ENCODE data around the gene MSL2.
"Not testable (repeated sequence)": the region's sequence is repeated elsewhere in the genome, so short reads cannot be mapped to it uniquely, and the experiment has no call there.

Gene MSL2, protein sequence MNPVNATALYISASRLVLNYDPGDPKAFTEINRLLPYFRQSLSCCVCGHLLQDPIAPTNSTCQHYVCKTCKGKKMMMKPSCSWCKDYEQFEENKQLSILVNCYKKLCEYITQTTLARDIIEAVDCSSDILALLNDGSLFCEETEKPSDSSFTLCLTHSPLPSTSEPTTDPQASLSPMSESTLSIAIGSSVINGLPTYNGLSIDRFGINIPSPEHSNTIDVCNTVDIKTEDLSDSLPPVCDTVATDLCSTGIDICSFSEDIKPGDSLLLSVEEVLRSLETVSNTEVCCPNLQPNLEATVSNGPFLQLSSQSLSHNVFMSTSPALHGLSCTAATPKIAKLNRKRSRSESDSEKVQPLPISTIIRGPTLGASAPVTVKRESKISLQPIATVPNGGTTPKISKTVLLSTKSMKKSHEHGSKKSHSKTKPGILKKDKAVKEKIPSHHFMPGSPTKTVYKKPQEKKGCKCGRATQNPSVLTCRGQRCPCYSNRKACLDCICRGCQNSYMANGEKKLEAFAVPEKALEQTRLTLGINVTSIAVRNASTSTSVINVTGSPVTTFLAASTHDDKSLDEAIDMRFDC

GRCh38 chr3:136196064-136196400 lies at the start of gene MSL2:
MSL2 (minus strand) TSS chr3:136196335; CDS start chr3:136195113, 1,222 bp downstream.
- DNase-seq: no peak

DNA sequence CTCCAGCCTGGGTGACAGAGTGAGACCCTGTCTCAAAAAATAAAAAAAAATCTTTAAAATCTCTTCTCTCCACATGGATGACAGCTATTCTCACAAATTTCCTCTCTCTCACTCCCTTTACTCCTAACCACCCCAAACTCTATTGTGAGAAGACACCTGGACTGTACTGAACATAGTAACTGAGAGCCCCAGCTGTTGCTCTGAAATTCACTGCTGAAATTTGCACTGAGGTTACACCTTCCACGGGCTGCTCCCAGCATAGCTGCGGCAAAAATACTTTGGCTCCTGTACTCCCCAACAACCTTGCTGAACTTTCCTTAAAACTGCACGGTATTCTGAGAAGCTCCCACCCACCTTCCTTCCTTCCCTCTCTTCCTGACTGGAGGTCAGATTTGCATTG lies 49.6 kb upstream of the MSL2 start:
- DNase-seq: no peak

DNA sequence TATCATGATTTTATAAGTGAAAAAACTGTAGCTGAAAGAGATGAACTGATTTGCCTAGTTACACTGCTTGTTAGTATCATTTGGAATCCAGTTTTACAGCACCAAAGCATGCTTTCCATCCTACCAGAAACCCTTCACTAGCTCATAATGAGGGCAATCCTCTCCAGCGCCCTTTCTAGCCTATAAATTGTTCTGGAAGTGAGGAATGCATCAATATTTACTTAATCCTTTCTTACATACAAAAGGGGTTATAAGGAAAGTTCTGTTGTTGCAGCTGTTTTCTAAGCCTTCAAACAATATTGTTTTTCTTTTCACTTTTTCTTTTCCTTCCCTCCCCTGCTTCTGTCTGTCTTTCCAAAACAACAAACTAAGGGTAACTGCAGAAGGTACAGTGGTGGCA lies 43.0 kb upstream of the MSL2 start:
- no peak for DNase-seq

- no peak for DNase-seq
These were observed 42.0 kb upstream of the MSL2 start for GRCh38 chr3:136237961-136238649.

- no peak for DNase-seq
These were observed 41.0 kb upstream of the MSL2 start for GRCh38 chr3:136237103-136237502.

- DNase-seq: no peak
These were observed 40.0 kb upstream of the MSL2 start for GRCh38 chr3:136236109-136236508.

DNA sequence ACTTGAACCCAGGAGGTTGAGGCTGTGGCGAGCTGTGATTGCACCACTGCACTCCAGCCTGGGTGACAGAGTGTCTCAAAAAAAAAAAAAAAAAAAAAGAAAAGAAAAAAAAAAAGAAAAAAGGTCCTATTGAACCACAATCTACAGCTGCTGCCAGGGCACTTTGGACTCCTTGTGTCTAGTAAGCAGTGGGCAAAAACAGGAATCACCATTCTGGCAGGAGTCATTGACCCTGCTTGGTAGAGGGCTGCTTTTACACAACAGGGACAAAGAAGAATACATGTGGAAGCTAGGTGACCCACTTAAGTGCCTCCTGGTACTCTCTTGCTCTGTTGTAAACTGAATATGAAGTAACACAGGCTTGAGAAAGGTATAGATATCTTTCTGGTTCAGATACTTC lies 39.4 kb upstream of the MSL2 start:
- DNase-seq: no peak

DNA sequence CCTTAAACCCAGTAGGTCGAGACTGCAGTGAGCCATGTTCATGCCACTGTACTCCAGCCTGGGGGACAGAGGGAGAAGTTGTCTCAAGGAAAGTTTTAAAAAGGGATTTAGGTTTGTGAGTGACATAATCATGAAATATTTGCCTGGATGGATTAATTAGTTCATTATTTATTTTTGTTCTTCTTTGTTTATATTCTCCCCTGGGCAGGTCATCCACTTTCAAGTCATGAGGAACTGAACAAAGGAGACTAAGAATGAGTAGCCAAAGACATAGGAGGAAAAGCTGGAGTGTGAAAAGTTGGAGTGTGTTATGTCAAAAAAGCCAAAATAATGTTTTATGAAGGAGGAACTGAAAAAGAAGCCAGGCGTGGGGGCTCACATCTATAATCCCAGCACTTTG lies 36.3 kb upstream of the MSL2 start:
- no peak for DNase-seq

DNA sequence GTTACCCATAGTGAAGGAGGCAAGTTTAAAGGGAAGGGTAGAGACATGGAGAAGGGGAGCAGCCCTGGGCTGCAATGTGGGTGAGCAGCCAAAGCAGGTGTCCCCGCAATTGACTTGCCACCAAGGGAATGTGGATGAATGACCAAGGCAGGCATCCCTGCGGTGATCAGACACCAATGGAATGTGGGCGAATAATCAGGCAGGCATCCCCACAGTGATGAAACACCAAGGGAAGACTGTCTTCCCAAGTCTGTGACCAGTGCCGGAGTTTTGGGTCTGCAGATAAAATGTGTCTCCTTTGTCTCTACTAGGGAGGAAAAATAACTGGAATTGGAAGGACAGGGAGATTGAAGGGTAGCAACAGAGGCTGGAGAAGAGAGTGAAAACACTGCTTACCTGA lies 26.6 kb upstream of the MSL2 start:
- not testable (repeated sequence) for DNase-seq

GRCh38 chr3:136211547-136211946 lies 15.4 kb upstream of the MSL2 start:
- DNase-seq: no peak

GRCh38 chr3:136209921-136210320 lies 13.8 kb upstream of the MSL2 start:
- no peak for DNase-seq

DNA sequence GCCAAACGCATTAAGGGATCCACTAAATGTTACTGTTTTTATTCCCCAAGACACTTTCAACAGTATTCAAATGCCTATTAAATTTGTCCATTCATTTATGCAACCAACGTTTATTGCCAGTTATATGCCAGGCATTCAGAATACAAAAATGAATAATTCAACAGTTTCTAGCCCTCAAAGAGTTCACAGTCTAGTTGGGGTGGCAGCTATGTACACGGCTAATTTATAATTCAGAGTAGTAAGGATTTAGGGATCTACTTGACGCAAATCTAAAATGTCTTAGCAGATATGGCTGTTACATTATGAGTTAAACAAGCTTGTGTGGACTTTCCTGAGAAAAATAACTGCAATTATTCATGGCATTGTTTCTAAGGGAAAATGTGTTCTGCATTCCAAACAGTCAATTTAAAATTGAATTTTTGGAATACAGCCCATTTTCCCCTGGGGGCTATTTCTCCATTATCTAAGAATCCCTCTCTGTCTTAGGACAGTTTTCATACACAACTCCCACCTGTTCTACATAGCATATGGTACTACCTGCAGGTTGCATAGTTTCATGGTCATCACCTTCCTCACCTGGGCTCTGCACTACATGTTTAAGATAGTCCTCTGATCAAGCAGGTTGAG lies 11.5 kb upstream of the MSL2 start:
- no peak for DNase-seq

DNA sequence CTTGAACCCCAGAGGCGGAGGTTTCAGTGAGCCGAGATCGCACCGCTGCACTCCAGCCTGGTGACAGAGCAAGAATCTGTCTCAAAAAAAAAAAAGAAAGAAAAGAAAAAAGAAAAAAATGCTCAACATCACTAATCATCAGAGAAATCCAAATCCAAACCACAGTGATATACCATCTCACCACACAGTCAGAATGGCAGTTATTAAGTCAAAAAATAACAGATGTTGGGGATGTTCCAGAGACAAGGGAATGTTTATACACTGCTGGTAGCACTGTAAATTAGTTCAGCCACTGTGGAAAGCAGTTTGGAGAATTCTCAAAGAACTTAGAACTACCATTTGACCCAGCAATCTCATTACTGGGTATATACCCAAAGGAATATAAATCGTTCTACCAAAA lies 3.1 kb upstream of the MSL2 start:
- DNase-seq: not testable (repeated sequence)

GRCh38 chr3:136198462-136199078 lies 2.4 kb upstream of the MSL2 start:
- not testable (repeated sequence) for DNase-seq

DNA sequence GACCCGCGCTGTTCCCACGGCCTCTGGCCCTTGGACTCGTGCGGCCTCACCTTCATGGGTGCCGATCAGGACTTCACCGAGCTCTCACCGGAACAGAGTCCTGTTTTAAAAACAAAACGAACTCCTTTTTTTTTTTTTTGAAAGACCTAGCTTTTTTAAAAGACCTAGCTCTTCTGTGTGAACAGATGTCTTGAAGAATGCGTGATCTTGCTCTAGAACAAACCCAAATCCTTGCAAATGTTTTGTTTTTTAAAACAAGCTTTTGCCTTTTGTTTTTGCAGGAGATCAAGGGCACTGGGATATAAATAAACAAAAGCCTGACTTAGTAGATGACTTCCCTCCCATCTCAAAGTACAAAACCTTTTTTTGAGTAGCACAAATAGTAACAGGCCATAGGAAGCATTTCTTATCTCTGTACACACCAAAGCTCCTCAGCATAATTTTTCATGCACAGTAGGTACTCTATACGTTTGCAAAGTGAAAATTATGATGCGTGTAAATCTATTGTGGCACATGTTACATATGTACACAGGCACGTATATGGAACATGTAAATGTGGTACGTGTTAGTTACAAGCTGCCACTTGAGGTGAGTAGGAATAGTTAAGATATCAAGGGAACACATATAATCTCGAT lies 1.1 kb upstream of the MSL2 start:
- no peak for DNase-seq

GRCh38 chr3:136196401-136197158 lies 445 bp upstream of the MSL2 start:
- peak; percentile 98 for DNase-seq

GRCh38 chr3:136195258-136196063 lies 674 bp downstream of the MSL2 start:
- no peak for DNase-seq

- DNase-seq: peak; percentile 26
These were observed 1.5 kb downstream of the MSL2 start for GRCh38 chr3:136194409-136195257.

GRCh38 chr3:136193278-136194054 lies 2.7 kb downstream of the MSL2 start:
- no peak for DNase-seq

Measured in NCI-H2029 treated with DMSO at 0.1 percent for 48 hours (cell line).